Caco-2 (cell line): ENCODE results near the gene DPCD. TPM values are rescaled to one million over a fixed set of nuclear protein-coding genes. Genes with fewer than 3 reads are reported as not detected.

ENCODE experiments used
- BruUV-seq: library from RNA; stranded (reverse); fragments of 400-500 nt; replicated peaks from 2 replicates; lab custom pipeline; 2021; lab: Mats Ljungman, UMichigan
- CTCF ChIA-PET: fragments of 300-600 bp; sonication (Branson Sonifier 250); formaldehyde crosslinking; loops from one replicate; lab custom pipeline; 2022; ENCODE audit warnings: antibody characterized with exemption; lab: Charles Lee
- POLR2A ChIA-PET: fragments of 300-600 bp; sonication (Branson Sonifier 250); formaldehyde crosslinking; loops from one replicate; lab custom pipeline; 2022; ENCODE audit warnings: antibody characterized with exemption; lab: Charles Lee
- DNase-seq, 2 experiments: peaks; one replicate each; pipeline versions ENCODE4 v3.0.0 to v3.0.0-alpha.2; 2020 to 2022
- H3K27me3 ChIP-seq: replicated peaks from 2 replicates; pipeline ENCODE4 v1.6.0; 2011; ENCODE audit warnings: low read length; ENCODE audit not compliant: control insufficient read depth, insufficient read depth
- H3K36me3 ChIP-seq: 2 replicates; pipeline ENCODE4 v1.5.1; 2011; ENCODE audit warnings: low read length; ENCODE audit not compliant: control insufficient read depth, insufficient read depth
- H3K4me1 ChIP-seq: fragments of 250-450 bp; sonication (Bioruptor Pico); 2 replicates; pipeline ENCODE4 v1.5.1; 2020; ENCODE audit warnings: mild to moderate bottlenecking
- H3K4me3 ChIP-seq: 2 replicates; pipeline ENCODE4 v1.5.1; 2011; ENCODE audit warnings: low read depth, mild to moderate bottlenecking, control low read depth, low read length
- H3K9me3 ChIP-seq: fragments of 250-450 bp; sonication (Bioruptor Pico); 2 replicates; pipeline ENCODE4 v1.5.1; 2020; ENCODE audit warnings: mild to moderate bottlenecking, moderate library complexity
- H3K27ac Mint-ChIP-seq: one replicate; pipeline ENCODE4 v1.8.0; 2022; ENCODE audit warnings: mixed read lengths; ENCODE audit not compliant: unreplicated experiment
- H3K27me3 Mint-ChIP-seq: one replicate; pipeline ENCODE4 v1.8.0; 2022; ENCODE audit warnings: mixed read lengths; ENCODE audit not compliant: insufficient read depth, unreplicated experiment
- H3K36me3 Mint-ChIP-seq: one replicate; pipeline ENCODE4 v1.8.0; 2022; ENCODE audit warnings: mild to moderate bottlenecking, mixed read lengths; ENCODE audit not compliant: insufficient read depth, unreplicated experiment
- H3K4me1 Mint-ChIP-seq: one replicate; pipeline ENCODE4 v1.8.0; 2022; ENCODE audit warnings: low read depth, mixed read lengths; ENCODE audit not compliant: unreplicated experiment
- H3K4me3 Mint-ChIP-seq: one replicate; pipeline ENCODE4 v1.8.0; 2022; ENCODE audit warnings: mild to moderate bottlenecking, moderate library complexity, mixed read lengths; ENCODE audit not compliant: unreplicated experiment
- H3K9me3 Mint-ChIP-seq: one replicate; pipeline ENCODE4 v1.8.0; 2022; ENCODE audit warnings: mixed read lengths; ENCODE audit not compliant: unreplicated experiment
- CTCF ChIP-seq, 2 experiments: fragments of 200-600 bp in 1 of 2; IDR thresholded peaks; 1 replicate in 1 of 2; 2 replicates in 1 of 2; pipeline versions ENCODE4 v1.5.1 to v1.8.0; 2011 to 2022; ENCODE audit warnings: antibody characterized with exemption in 1 of 2, control low read depth in 1 of 2, inconsistent platforms in 1 of 2, low read depth in 1 of 2, low read length in 1 of 2, mild to moderate bottlenecking in 1 of 2, moderate library complexity in 1 of 2; ENCODE audit not compliant: insufficient read depth in 1 of 2, severe bottlenecking in 1 of 2, unreplicated experiment in 1 of 2
- intact Hi-C: fragments of 100-400 bp; cut with micrococcal nuclease; formaldehyde crosslinking; loops from one replicate; pipeline ENCODE4 v1.10.0; 2022; ENCODE audit not compliant: unreplicated experiment
- total RNA-seq: library from RNA; stranded (reverse); gene quantifications from 2 replicates; pipeline ENCODE4 v1.2.3, GENCODE V29; 2022

Gene DPCD
- total RNA-seq, 1 experiment from 2014 or later = 13.1 TPM

GRCh38 chr10:101639141-101639900 lies 51.2 kb downstream of the DPCD start:
- Mint-ChIP-seq H3K36me3 (peaks cover 14% of the 10 kb centered on the region), H3K4me1 (no peaks in the 10 kb centered on the region), H3K27ac (no peak overlapping the region), H3K27me3 (no peaks in the 10 kb centered on the region), H3K9me3 (no peaks in the 10 kb centered on the region), H3K4me3 (no peak overlapping the region)
- no TSS peak for BruUV-seq
- no peak for TF ChIP-seq CTCF (IDR thresholded peaks at IDR 0.05; ENCODE audit: insufficient read depth in 1 of 2, low read depth in 1 of 2, low read length in 1 of 2, severe bottlenecking in 1 of 2, unreplicated experiment in 1 of 2)
- ChIA-PET CTCF (interaction anchor here (0.5 kb wide), 1 partner anchor 598 kb away, joined by 6 read pairs; no protein-coding TSS in a partner anchor), POLR2A (no interaction called here)
- Histone ChIP-seq H3K27me3 (no peaks in the 10 kb centered on the region), H3K4me1 (no peaks in the 10 kb centered on the region), H3K4me3 (no peak overlapping the region), H3K36me3 (no peaks in the 10 kb centered on the region), H3K9me3 (peaks cover 1% of the 10 kb centered on the region; the same call in 1 of the 2 replicates)
- intact Hi-C loops = no loop called here
- no peak for DNase-seq

- Histone ChIP-seq H3K9me3 (no peaks in the 10 kb centered on the region), H3K4me3 (no peak overlapping the region), H3K36me3 (no peaks in the 10 kb centered on the region), H3K27me3 (no peaks in the 10 kb centered on the region), H3K4me1 (no peaks in the 10 kb centered on the region)
- no peaks in the 10 kb centered on the region for H3K9me3 Mint-ChIP-seq
- no TSS peak for BruUV-seq
- intact Hi-C loops = no loop called here
- peaks cover 5% of the 10 kb centered on the region for H3K36me3 Mint-ChIP-seq
- no peak overlapping the region for H3K4me3 Mint-ChIP-seq
- DNase-seq = no peak
- ChIA-PET CTCF (interaction anchor here (1.3 kb wide), 1 partner anchor 41 kb away, joined by 3 read pairs; no protein-coding TSS in a partner anchor), POLR2A (no interaction called here)
- no peaks in the 10 kb centered on the region for H3K4me1 Mint-ChIP-seq
- no peak overlapping the region for H3K27ac Mint-ChIP-seq
- no peak for TF ChIP-seq CTCF (IDR thresholded peaks at IDR 0.05; ENCODE audit: insufficient read depth in 1 of 2, low read depth in 1 of 2, low read length in 1 of 2, severe bottlenecking in 1 of 2, unreplicated experiment in 1 of 2)
- no peaks in the 10 kb centered on the region for H3K27me3 Mint-ChIP-seq
Measured at GRCh38 chr10:101643546-101643945, 55.4 kb downstream of the DPCD start.

- no peaks in the 10 kb centered on the region for H3K9me3 Mint-ChIP-seq
- BruUV-seq = no TSS peak
- no peak overlapping the region for H3K27ac Mint-ChIP-seq
- intact Hi-C loops = no loop called here
- DNase-seq = no peak
- H3K4me1 Mint-ChIP-seq = no peaks in the 10 kb centered on the region
- no peaks in the 10 kb centered on the region for H3K27me3 Mint-ChIP-seq
- Histone ChIP-seq H3K4me3 (no peak overlapping the region), H3K27me3 (no peaks in the 10 kb centered on the region), H3K4me1 (no peaks in the 10 kb centered on the region), H3K36me3 (no peaks in the 10 kb centered on the region), H3K9me3 (no peaks in the 10 kb centered on the region)
- no peak overlapping the region for H3K4me3 Mint-ChIP-seq
- peaks cover 5% of the 10 kb centered on the region for H3K36me3 Mint-ChIP-seq
- TF ChIP-seq CTCF (IDR thresholded peaks at IDR 0.05; ENCODE audit: insufficient read depth in 1 of 2, low read depth in 1 of 2, low read length in 1 of 2, severe bottlenecking in 1 of 2, unreplicated experiment in 1 of 2) = no peak
- ChIA-PET CTCF (interaction anchor here (0.6 to 1.3 kb wide), 2 partner anchors 41 to 352 kb away, joined by 3 to 7 read pairs; no protein-coding TSS in a partner anchor), POLR2A (no interaction called here)
Measured at GRCh38 chr10:101644002-101644401, 55.9 kb downstream of the DPCD start.
